GM10266 (cell line): ENCODE measurements around the gene IQCM.
"Not testable (repeated sequence)": the region's sequence is repeated elsewhere in the genome, so short reads cannot be mapped to it uniquely, and the experiment has no call there.

ENCODE experiments used
- DNase-seq: peaks from one replicate; pipeline ENCODE4 v3.0.0; 2012; ENCODE audit errors: extremely low spot score
- TF ChIP-seq, protein P1 (sequence below): IDR thresholded peaks from 2 replicates; pipeline ENCODE4 v1.5.1; 2012; ENCODE audit warnings: mild to moderate bottlenecking, low read depth; ENCODE audit not compliant: control insufficient read depth, insufficient read depth; ENCODE audit errors: missing control alignments

Gene IQCM

DNA sequence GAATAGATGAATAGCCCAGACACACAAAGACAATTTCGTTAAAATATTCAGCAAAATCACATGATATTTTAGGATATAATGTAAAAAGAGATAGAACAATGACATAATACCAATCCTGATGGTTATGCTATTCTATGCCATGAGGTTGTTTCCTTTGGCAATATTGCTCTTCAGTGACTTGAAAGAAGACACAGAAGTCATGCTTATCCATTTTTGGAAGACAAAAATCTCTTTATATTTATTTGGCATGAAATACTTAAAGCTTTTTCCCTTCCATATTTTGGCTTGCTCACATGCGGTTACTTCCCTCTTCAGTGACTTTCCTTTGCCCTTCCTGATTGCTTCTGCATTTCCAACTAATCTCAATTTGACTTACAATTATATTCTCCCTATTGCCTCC lies 314.8 kb downstream of the IQCM start:
- no peak for DNase-seq

DNA sequence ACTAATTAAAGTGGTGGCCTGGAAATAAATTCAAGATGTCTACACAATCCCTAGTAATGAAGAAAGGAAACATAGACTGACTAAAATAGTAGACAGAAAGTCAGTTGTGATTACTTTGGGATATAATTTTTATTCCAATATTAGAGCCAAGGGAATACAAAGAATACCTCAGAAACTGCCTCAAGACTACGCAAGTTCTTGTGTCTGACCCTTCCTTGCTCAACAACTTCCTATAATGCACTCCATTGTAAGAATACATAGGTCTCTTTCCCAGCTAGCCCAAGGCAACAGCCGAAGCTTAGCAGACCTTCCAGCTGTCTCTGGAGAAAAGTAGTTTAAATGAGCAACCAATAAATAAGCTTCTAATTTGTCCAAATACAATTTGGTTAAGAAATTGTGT lies 315.9 kb downstream of the IQCM start:
- DNase-seq: no peak
- TF ChIP-seq, protein P1, sequence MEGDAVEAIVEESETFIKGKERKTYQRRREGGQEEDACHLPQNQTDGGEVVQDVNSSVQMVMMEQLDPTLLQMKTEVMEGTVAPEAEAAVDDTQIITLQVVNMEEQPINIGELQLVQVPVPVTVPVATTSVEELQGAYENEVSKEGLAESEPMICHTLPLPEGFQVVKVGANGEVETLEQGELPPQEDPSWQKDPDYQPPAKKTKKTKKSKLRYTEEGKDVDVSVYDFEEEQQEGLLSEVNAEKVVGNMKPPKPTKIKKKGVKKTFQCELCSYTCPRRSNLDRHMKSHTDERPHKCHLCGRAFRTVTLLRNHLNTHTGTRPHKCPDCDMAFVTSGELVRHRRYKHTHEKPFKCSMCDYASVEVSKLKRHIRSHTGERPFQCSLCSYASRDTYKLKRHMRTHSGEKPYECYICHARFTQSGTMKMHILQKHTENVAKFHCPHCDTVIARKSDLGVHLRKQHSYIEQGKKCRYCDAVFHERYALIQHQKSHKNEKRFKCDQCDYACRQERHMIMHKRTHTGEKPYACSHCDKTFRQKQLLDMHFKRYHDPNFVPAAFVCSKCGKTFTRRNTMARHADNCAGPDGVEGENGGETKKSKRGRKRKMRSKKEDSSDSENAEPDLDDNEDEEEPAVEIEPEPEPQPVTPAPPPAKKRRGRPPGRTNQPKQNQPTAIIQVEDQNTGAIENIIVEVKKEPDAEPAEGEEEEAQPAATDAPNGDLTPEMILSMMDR: no peak

More for the DNA sequence above, 314.8 kb downstream of the IQCM start:
- TF ChIP-seq, protein P1: no peak

DNA sequence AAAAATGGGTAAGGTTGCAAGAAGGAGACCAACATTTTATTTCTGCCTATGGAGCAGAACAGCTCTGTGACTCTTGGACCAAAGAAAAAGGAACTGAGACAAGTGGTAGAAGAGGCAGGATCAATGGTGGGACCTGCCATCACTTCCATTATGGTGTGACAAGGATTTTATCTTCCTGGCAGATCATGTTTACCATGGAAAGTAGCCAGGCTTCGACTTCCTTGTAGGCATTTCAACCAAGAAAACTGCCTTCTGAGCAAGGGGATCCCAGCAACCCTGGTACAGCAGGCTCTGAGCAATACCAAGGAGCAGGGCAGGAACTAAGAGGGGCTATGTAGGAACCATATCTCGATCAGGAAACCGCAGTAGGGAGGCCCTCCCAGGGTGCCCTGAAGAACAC lies 317.4 kb downstream of the IQCM start:
- no peak for DNase-seq
- TF ChIP-seq, protein P1: no peak

DNA sequence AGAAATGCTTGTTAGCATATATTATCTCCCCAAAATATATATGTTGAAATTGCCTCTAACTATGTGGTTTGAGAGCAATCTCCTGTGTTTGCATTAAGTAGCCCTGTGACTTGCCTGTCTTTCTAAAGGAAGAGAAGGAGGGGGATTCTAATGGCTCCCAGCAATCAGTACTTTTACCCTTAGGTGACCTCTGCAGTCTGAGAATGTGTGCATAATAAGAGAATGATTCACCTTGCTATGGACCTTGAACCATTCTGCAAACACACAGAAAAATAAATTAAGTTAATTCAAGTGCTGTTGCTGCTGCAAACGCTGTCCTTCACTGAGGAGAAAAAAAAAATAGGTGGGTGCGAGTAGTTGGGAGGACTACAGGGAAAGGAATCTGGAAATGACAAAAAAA lies 322.2 kb downstream of the IQCM start:
- no peak for DNase-seq
- TF ChIP-seq, protein P1: no peak

DNA sequence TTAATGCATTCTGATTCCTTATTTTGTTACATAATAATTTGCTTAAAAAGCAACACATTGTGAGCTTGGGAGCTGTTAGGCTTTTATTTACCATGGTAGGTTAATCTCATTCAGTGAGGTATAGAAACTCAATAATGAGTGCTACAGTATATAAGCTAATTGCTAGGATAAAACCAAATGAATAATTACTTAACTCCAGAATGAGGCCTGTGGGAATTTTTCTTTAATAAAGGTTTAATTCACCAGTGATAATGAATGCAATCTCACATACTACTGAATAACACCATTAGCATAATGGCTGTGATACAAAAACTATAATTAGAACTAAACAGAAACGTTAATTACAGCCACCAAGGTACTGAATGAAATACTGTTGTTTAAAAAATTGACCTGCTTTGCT lies 326.3 kb downstream of the IQCM start:
- TF ChIP-seq, protein P1: no peak
- no peak for DNase-seq

DNA sequence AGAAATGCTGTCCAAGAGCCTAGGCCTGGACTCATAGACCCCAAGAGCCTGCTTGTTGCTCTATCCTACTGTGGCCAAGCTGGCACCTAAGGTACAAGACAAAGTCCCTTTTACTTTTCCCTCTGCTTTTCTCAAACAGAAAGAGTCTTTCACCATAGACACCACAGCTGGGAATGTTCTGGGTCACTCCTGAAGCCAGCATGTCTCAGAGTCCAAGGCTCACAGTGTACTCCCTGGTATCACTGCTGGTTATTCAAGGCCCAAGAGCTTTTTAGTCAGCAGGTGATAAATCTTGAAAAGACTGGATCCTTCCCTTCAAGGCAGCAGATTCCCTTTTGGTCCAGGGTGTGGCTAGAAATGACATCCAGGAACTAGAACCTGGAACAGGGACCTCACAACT lies 328.8 kb downstream of the IQCM start:
- TF ChIP-seq, protein P1: no peak
- no peak for DNase-seq

DNA sequence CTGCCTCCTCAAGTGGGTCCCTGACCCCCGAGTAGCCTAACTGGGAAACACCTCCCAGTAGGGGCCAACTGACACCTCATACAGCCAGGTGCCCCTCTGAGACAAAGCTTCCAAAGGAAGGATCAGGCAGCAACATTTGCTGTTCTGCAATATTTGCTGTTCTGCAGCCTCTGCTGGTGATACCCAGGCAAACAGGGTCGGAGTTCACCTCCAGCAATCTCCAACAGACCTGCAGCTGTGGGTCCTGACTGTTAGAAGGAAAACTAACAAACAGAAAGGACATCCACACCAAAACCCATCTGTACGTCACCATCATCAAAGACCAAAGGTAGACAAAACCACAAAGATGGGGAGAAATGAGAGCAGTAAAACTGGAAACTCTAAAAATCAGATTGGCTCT lies 347.0 kb downstream of the IQCM start:
- DNase-seq: not testable (repeated sequence)

DNA sequence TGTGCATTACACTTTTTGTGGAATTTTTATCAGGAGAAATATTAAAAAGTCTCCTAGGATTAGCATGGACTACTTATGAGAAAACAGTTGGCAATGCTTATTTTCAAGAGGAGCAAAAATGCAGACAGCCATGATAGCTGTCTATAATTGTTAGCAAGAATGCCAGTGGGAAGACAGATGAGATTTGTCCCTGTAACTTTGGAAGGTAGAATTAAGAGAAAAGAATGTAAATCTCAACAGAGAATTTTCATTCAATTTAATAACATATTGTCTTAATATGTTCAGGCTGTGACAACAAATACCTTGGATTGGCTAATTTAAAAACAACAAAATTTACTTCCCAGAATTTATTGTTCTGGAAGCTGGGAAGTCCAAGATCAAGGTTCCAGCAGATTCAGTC lies 349.2 kb downstream of the IQCM start:
- no peak for DNase-seq
- TF ChIP-seq, protein P1: no peak
